DND-41 (cell line): ENCODE data around the gene FN3K.

Experiments used
- ATAC-seq: fragments of 200-7000 bp; cut with Tn5 transposase; 3 replicates; pipeline ENCODE4 v1.9.1; 2021; ENCODE audit warnings: low read depth; ENCODE audit not compliant: insufficient read depth
- DNase-seq: peaks from one replicate; pipeline ENCODE4 v3.0.0-alpha.2; 2020
- H2AFZ ChIP-seq: 2 replicates; pipeline ENCODE4 v1.6.0; 2012; ENCODE audit warnings: low read depth, low read length
- H3K27ac ChIP-seq: 2 replicates; pipeline ENCODE4 v1.5.1; 2012; ENCODE audit warnings: low read length, inconsistent platforms
- H3K27me3 ChIP-seq: fragments of 200-600 bp; sonication (generic); 2 replicates; pipeline ENCODE4 v1.6.0; 2012; ENCODE audit warnings: low read length, mild to moderate bottlenecking, inconsistent platforms; ENCODE audit not compliant: insufficient read depth, poor library complexity
- H3K36me3 ChIP-seq: 2 replicates; pipeline ENCODE4 v1.5.1; 2012; ENCODE audit warnings: low read length, inconsistent platforms; ENCODE audit not compliant: insufficient read depth
- H3K4me1 ChIP-seq: 2 replicates; pipeline ENCODE4 v1.5.1; 2012; ENCODE audit warnings: mild to moderate bottlenecking, low read length; ENCODE audit not compliant: insufficient read depth
- H3K4me2 ChIP-seq: 2 replicates; pipeline ENCODE4 v1.6.0; 2012; ENCODE audit warnings: mild to moderate bottlenecking, moderate library complexity, low read length, inconsistent platforms; ENCODE audit not compliant: insufficient read depth
- H3K4me3 ChIP-seq, 2 experiments: fragments of 200-600 bp in 1 of 2; shearing (Covaris generic) in 1 of 2; 2 replicates each; pipeline ENCODE4 v1.5.1; 2012 to 2016; ENCODE audit warnings: inconsistent platforms in 2 of 2, low read length in 2 of 2, mild to moderate bottlenecking in 2 of 2, low read depth in 1 of 2, moderate library complexity in 1 of 2
- H3K79me2 ChIP-seq: 2 replicates; pipeline ENCODE4 v1.6.0; 2012; ENCODE audit warnings: low read length, inconsistent platforms; ENCODE audit not compliant: insufficient read depth
- H3K9ac ChIP-seq: 2 replicates; pipeline ENCODE4 v1.6.0; 2012; ENCODE audit warnings: low read depth, mild to moderate bottlenecking, inconsistent platforms, low read length, moderate library complexity
- H3K9me3 ChIP-seq: 2 replicates; pipeline ENCODE4 v1.5.1; 2012; ENCODE audit warnings: low read length, moderate library complexity, mild to moderate bottlenecking, inconsistent platforms; ENCODE audit not compliant: insufficient read depth, severe bottlenecking
- H4K20me1 ChIP-seq: 2 replicates; pipeline ENCODE4 v1.6.0; 2012; ENCODE audit warnings: low read length; ENCODE audit not compliant: insufficient read depth
- EZH2 ChIP-seq: IDR thresholded peaks from 3 replicates; pipeline ENCODE4 v1.6.1; 2012; ENCODE audit warnings: borderline replicate concordance, low read depth, mild to moderate bottlenecking, moderate library complexity, low read length, inconsistent platforms; ENCODE audit not compliant: severe bottlenecking
- TF ChIP-seq, protein P1 (sequence below): IDR thresholded peaks from 2 replicates; pipeline ENCODE4 v1.5.1; 2012; ENCODE audit warnings: borderline replicate concordance, low read length, moderate library complexity, mild to moderate bottlenecking; ENCODE audit not compliant: poor library complexity, severe bottlenecking; ENCODE audit errors: extremely low read depth

FN3K gene

DNA sequence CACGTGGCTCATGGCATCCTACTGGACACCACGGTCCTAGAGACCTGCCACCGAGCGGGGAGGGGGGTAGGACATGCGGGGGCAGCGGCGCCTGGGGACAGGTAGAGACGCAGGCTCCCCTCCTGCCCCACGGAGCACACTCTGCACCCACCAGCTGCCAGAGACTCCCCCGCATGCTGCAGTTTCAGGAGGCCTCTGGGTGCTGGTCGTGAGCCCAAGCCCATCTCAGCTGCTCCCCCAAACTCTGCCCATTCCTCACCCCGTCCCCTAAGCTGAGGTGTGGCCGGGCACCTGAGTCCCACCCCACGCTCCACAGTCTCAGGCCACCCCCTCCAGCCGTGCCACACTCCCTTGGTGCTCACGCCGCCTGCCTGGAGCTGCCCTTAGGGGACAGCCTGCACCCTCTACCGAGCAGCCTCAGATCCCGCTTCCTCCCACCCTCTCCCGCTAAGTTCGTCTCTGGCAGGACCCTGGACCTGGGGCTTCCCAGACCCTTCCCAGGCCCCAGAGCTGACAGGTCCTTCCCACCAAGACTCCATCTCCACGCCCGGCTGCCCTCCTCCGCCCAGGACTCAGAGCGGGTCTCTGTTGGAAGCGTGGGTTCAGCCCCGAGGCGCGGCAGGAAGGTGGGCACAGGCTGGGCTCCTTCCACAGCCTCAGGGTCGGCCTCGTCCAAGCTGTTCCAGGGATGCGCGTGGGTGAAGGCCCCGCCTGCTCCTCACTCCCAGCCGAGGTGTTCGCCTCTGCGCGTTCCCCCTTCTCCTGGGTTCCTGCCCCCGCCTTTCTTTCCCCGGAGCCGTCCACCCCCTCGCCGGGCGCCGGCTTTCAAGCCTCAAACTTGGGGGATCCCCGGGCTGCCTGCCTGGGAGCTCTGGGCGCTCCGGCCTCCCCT, 38.3 kb upstream of the FN3K start:
- Histone ChIP-seq H4K20me1 (no peaks in the 10 kb centered on the region; the same call in none of the 2 replicates), H3K27ac (no peak overlapping the region), H3K4me3 (peak overlapping the region in 1 of 2 experiments; percentile 67; a peak in 3 of 4 replicates), H3K79me2 (no peaks in the 10 kb centered on the region), H3K4me2 (peak overlapping the region; percentile 92), H2AFZ (no peak overlapping the region), H3K4me1 (peaks cover 19% of the 10 kb centered on the region), H3K36me3 (no peaks in the 10 kb centered on the region), H3K27me3 (no peaks in the 10 kb centered on the region), H3K9me3 (peaks cover 18% of the 10 kb centered on the region), H3K9ac (peak overlapping the region; percentile 60; the same call in 1 of the 2 replicates)
- TF ChIP-seq EZH2: no peak
- TF ChIP-seq, protein P1, sequence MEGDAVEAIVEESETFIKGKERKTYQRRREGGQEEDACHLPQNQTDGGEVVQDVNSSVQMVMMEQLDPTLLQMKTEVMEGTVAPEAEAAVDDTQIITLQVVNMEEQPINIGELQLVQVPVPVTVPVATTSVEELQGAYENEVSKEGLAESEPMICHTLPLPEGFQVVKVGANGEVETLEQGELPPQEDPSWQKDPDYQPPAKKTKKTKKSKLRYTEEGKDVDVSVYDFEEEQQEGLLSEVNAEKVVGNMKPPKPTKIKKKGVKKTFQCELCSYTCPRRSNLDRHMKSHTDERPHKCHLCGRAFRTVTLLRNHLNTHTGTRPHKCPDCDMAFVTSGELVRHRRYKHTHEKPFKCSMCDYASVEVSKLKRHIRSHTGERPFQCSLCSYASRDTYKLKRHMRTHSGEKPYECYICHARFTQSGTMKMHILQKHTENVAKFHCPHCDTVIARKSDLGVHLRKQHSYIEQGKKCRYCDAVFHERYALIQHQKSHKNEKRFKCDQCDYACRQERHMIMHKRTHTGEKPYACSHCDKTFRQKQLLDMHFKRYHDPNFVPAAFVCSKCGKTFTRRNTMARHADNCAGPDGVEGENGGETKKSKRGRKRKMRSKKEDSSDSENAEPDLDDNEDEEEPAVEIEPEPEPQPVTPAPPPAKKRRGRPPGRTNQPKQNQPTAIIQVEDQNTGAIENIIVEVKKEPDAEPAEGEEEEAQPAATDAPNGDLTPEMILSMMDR: no peak
- no peak for ATAC-seq
- DNase-seq: no peak

DNA sequence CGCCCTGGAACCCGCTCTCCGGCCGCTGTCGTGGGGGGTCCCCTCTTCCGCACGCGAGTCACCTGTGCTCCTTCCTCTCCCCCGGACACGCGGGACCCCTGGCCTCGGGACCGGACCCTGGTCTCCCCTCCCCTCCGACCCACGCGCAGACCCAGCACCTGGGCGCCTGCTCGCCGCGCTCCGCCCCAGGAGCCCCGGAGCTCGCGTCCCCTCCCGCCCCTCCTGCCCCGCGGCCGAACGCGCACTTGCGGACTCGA, 37.7 kb upstream of the FN3K start:
- peak overlapping the region; percentile 92 for H3K4me2 ChIP-seq
- DNase-seq: no peak
- no peak overlapping the region for H2AFZ ChIP-seq
- peaks cover 18% of the 10 kb centered on the region for H3K9me3 ChIP-seq
- no peak overlapping the region for H3K27ac ChIP-seq
- H3K4me3 ChIP-seq: peak overlapping the region; percentile 25 to 67; a peak in 3 of 4 replicates
- H4K20me1 ChIP-seq: no peaks in the 10 kb centered on the region; the same call in none of the 2 replicates
- no peaks in the 10 kb centered on the region for H3K36me3 ChIP-seq
- TF ChIP-seq EZH2: no peak
- TF ChIP-seq, protein P1: no peak
- no peaks in the 10 kb centered on the region for H3K79me2 ChIP-seq
- H3K27me3 ChIP-seq: no peaks in the 10 kb centered on the region
- no peak for ATAC-seq
- peaks cover 19% of the 10 kb centered on the region for H3K4me1 ChIP-seq
- H3K9ac ChIP-seq: peak overlapping the region; percentile 60

DNA sequence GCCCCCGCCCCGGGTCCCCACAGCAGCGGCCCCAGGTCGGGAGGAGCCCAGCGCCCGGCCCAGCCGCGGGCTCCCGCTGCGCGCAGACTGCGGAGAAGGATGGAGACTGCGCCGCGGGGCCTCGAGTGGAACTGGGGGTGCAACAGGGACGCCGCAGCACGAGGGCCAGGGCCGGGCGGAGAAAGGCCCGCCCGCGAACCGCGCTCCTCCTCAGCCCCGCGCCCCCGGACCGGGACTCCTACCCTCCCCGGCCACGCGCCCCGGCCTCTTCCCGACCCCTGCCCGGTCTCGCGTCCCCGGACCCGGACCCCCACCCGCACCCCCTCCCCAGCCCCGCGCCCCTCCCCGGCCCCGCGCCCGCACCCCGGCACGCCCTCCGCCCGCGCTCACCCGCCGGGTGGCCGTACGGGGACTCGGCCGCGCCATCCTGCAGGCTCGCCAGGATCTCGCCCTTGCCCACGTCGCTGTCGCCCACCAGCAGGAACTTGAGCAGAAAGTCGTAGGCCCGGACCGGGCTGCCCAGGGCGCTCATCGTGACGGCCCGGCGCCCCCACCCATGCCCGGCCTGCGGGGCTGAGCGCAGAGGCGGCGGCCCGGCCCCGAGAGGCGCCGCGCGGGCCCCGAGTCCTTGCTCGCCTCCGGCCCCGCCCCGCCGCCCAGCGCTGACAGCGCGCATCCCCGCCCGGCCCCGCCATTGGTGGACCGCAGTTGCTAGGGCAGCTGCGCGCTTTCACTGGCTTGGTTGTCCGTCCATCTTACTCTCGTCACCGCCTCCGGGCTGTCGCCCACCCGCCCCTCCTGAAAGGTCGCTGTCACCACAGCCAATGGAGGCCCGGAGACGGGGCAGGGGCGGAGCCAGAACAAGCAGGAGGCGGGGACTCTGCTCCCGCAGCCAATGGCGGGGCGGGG, 37.1 kb upstream of the FN3K start, which contains the start of gene RAB40B:
Gene RAB40B, minus strand, starts transcription at position 634 of the 909 bp plus-strand sequence. Its CDS starts 102 bp downstream, at position 532.
- H3K79me2 ChIP-seq: no peaks in the 10 kb centered on the region
- peaks cover 19% of the 10 kb centered on the region for H3K4me1 ChIP-seq
- ATAC-seq (peak; percentile 97), DNase-seq (peak; percentile 100)
- H4K20me1 ChIP-seq: no peaks in the 10 kb centered on the region; the same call in none of the 2 replicates
- H3K9me3 ChIP-seq: peaks cover 18% of the 10 kb centered on the region
- H3K36me3 ChIP-seq: no peaks in the 10 kb centered on the region
- no peaks in the 10 kb centered on the region for H3K27me3 ChIP-seq
- TF ChIP-seq, protein P1: no peak
- TF ChIP-seq EZH2: no peak
- H3K27ac ChIP-seq: no peak within 1 kb of the TSS
- H3K4me2 ChIP-seq: peak within 1 kb of the TSS; percentile 92
- H3K9ac ChIP-seq: peak within 1 kb of the TSS; percentile 60
- peak within 1 kb of the TSS; percentile 35 to 67; a peak in 3 of 4 replicates for H3K4me3 ChIP-seq
- peak within 1 kb of the TSS; percentile 73 for H2AFZ ChIP-seq
